ENCODE results near the gene GLRX3. TPM values are rescaled to one million over a fixed set of nuclear protein-coding genes. Genes with fewer than 3 reads are reported as not detected.

Gene GLRX3
- total RNA-seq, 1 experiment from 2014 or later: 86.8 TPM

GRCh38 chr10:130180416-130180815 lies 44.2 kb downstream of the GLRX3 start:
- no peak overlapping the region for H3K4me3 ChIP-seq (ENCODE audit: low read length)
- H3K27me3 ChIP-seq (ENCODE audit: low read length): no peaks in the 10 kb centered on the region
- no peaks in the 10 kb centered on the region for H4K20me1 ChIP-seq (ENCODE audit: insufficient read depth, low read depth, low read length)
- H3K4me1 ChIP-seq (ENCODE audit: low read length): no peaks in the 10 kb centered on the region
- no peak overlapping the region for H3K4me2 ChIP-seq (ENCODE audit: low read depth, low read length, poor library complexity, severe bottlenecking)
- no peak overlapping the region for H2AFZ ChIP-seq (ENCODE audit: low read length)
- H3K9me2 ChIP-seq (replicated peaks; ENCODE audit: insufficient read depth, low read length): no peaks in the 10 kb centered on the region
- no peak overlapping the region for H3K27ac ChIP-seq (ENCODE audit: low read length)
- peaks cover 44% of the 10 kb centered on the region for H3K36me3 ChIP-seq (ENCODE audit: insufficient read depth, low read length)
- DNase-seq: no peak
- peaks cover 17% of the 10 kb centered on the region; the same call in 1 of the 2 replicates for H3K79me2 ChIP-seq (ENCODE audit: low read length)
- H3K9me3 ChIP-seq (ENCODE audit: low read length): no peaks in the 10 kb centered on the region
- H3K9ac ChIP-seq (ENCODE audit: low read length): no peak overlapping the region

- no peaks in the 10 kb centered on the region for H3K9me3 ChIP-seq (ENCODE audit: low read length)
- no peak overlapping the region for H3K4me3 ChIP-seq (ENCODE audit: low read length)
- H3K9me2 ChIP-seq (replicated peaks; ENCODE audit: insufficient read depth, low read length): no peaks in the 10 kb centered on the region
- no peak overlapping the region for H3K4me2 ChIP-seq (ENCODE audit: low read depth, low read length, poor library complexity, severe bottlenecking)
- no peak overlapping the region for H3K27ac ChIP-seq (ENCODE audit: low read length)
- no peak overlapping the region for H3K9ac ChIP-seq (ENCODE audit: low read length)
- no peak overlapping the region for H2AFZ ChIP-seq (ENCODE audit: low read length)
- peaks cover 17% of the 10 kb centered on the region; the same call in 1 of the 2 replicates for H3K79me2 ChIP-seq (ENCODE audit: low read length)
- no peak for DNase-seq
- no peaks in the 10 kb centered on the region for H4K20me1 ChIP-seq (ENCODE audit: insufficient read depth, low read depth, low read length)
- H3K36me3 ChIP-seq (ENCODE audit: insufficient read depth, low read length): peaks cover 43% of the 10 kb centered on the region
- no peaks in the 10 kb centered on the region for H3K27me3 ChIP-seq (ENCODE audit: low read length)
- no peaks in the 10 kb centered on the region for H3K4me1 ChIP-seq (ENCODE audit: low read length)
Measured at GRCh38 chr10:130181858-130182257, 45.7 kb downstream of the GLRX3 start.

GRCh38 chr10:130185591-130185990 lies 49.4 kb downstream of the GLRX3 start:
- no peak overlapping the region for H3K4me2 ChIP-seq (ENCODE audit: low read depth, low read length, poor library complexity, severe bottlenecking)
- no peaks in the 10 kb centered on the region for H3K27me3 ChIP-seq (ENCODE audit: low read length)
- no peaks in the 10 kb centered on the region for H3K9me3 ChIP-seq (ENCODE audit: low read length)
- H3K36me3 ChIP-seq (ENCODE audit: insufficient read depth, low read length): peaks cover 29% of the 10 kb centered on the region; the same call in 1 of the 2 replicates
- H3K79me2 ChIP-seq (ENCODE audit: low read length): peaks cover 6% of the 10 kb centered on the region; the same call in 1 of the 2 replicates
- H3K9me2 ChIP-seq (replicated peaks; ENCODE audit: insufficient read depth, low read length): no peaks in the 10 kb centered on the region
- no peak overlapping the region for H3K4me3 ChIP-seq (ENCODE audit: low read length)
- DNase-seq: no peak
- H3K4me1 ChIP-seq (ENCODE audit: low read length): no peaks in the 10 kb centered on the region
- no peaks in the 10 kb centered on the region for H4K20me1 ChIP-seq (ENCODE audit: insufficient read depth, low read depth, low read length)
- no peak overlapping the region for H2AFZ ChIP-seq (ENCODE audit: low read length)
- H3K9ac ChIP-seq (ENCODE audit: low read length): no peak overlapping the region
- no peak overlapping the region for H3K27ac ChIP-seq (ENCODE audit: low read length)

GRCh38 chr10:130188195-130189175 lies 52.3 kb downstream of the GLRX3 start:
- Histone ChIP-seq H2AFZ (ENCODE audit: low read length) (no peak overlapping the region), H3K4me3 (ENCODE audit: low read length) (no peak overlapping the region), H3K4me1 (ENCODE audit: low read length) (no peaks in the 10 kb centered on the region), H3K9ac (ENCODE audit: low read length) (no peak overlapping the region), H3K4me2 (ENCODE audit: low read depth, low read length, poor library complexity, severe bottlenecking) (no peak overlapping the region), H3K27ac (ENCODE audit: low read length) (no peak overlapping the region), H3K79me2 (ENCODE audit: low read length) (no peaks in the 10 kb centered on the region), H3K9me3 (ENCODE audit: low read length) (no peaks in the 10 kb centered on the region), H4K20me1 (ENCODE audit: insufficient read depth, low read depth, low read length) (no peaks in the 10 kb centered on the region), H3K36me3 (ENCODE audit: insufficient read depth, low read length) (peaks cover 6% of the 10 kb centered on the region; the same call in 1 of the 2 replicates), H3K9me2 (replicated peaks; ENCODE audit: insufficient read depth, low read length) (no peaks in the 10 kb centered on the region), H3K27me3 (ENCODE audit: low read length) (no peaks in the 10 kb centered on the region)
- DNase-seq: no peak

- DNase-seq: no peak
- Histone ChIP-seq H3K4me2 (ENCODE audit: low read depth, low read length, poor library complexity, severe bottlenecking) (no peak overlapping the region), H3K79me2 (ENCODE audit: low read length) (no peaks in the 10 kb centered on the region), H3K4me1 (ENCODE audit: low read length) (no peaks in the 10 kb centered on the region), H3K36me3 (ENCODE audit: insufficient read depth, low read length) (no peaks in the 10 kb centered on the region), H3K9ac (ENCODE audit: low read length) (no peak overlapping the region), H4K20me1 (ENCODE audit: insufficient read depth, low read depth, low read length) (no peaks in the 10 kb centered on the region), H3K27ac (ENCODE audit: low read length) (no peak overlapping the region), H3K9me2 (replicated peaks; ENCODE audit: insufficient read depth, low read length) (no peaks in the 10 kb centered on the region), H3K4me3 (ENCODE audit: low read length) (no peak overlapping the region), H2AFZ (ENCODE audit: low read length) (no peak overlapping the region), H3K9me3 (ENCODE audit: low read length) (no peaks in the 10 kb centered on the region), H3K27me3 (ENCODE audit: low read length) (no peaks in the 10 kb centered on the region)
Measured at GRCh38 chr10:130189608-130190054, 53.4 kb downstream of the GLRX3 start.

GRCh38 chr10:130190055-130190736 lies 54.0 kb downstream of the GLRX3 start:
- no peaks in the 10 kb centered on the region for H4K20me1 ChIP-seq (ENCODE audit: insufficient read depth, low read depth, low read length)
- no peak overlapping the region for H3K4me2 ChIP-seq (ENCODE audit: low read depth, low read length, poor library complexity, severe bottlenecking)
- H3K79me2 ChIP-seq (ENCODE audit: low read length): no peaks in the 10 kb centered on the region
- H3K9me2 ChIP-seq (replicated peaks; ENCODE audit: insufficient read depth, low read length): no peaks in the 10 kb centered on the region
- no peak overlapping the region for H3K9ac ChIP-seq (ENCODE audit: low read length)
- no peak overlapping the region for H3K27ac ChIP-seq (ENCODE audit: low read length)
- DNase-seq: peak; percentile 92
- no peak overlapping the region for H2AFZ ChIP-seq (ENCODE audit: low read length)
- no peak overlapping the region for H3K4me3 ChIP-seq (ENCODE audit: low read length)
- H3K27me3 ChIP-seq (ENCODE audit: low read length): no peaks in the 10 kb centered on the region
- H3K4me1 ChIP-seq (ENCODE audit: low read length): no peaks in the 10 kb centered on the region
- H3K9me3 ChIP-seq (ENCODE audit: low read length): no peaks in the 10 kb centered on the region
- H3K36me3 ChIP-seq (ENCODE audit: insufficient read depth, low read length): no peaks in the 10 kb centered on the region

GRCh38 chr10:130190737-130191115 lies 54.5 kb downstream of the GLRX3 start:
- no peaks in the 10 kb centered on the region for H3K9me2 ChIP-seq (replicated peaks; ENCODE audit: insufficient read depth, low read length)
- H3K4me2 ChIP-seq (ENCODE audit: low read depth, low read length, poor library complexity, severe bottlenecking): no peak overlapping the region
- no peak overlapping the region for H2AFZ ChIP-seq (ENCODE audit: low read length)

GRCh38 chr10:130191380-130191779 lies 55.2 kb downstream of the GLRX3 start:
- H3K27ac ChIP-seq (ENCODE audit: low read length): no peak overlapping the region
- no peaks in the 10 kb centered on the region for H3K9me3 ChIP-seq (ENCODE audit: low read length)
- H3K4me3 ChIP-seq (ENCODE audit: low read length): no peak overlapping the region
- DNase-seq: no peak
- no peak overlapping the region for H3K4me2 ChIP-seq (ENCODE audit: low read depth, low read length, poor library complexity, severe bottlenecking)
- no peaks in the 10 kb centered on the region for H3K27me3 ChIP-seq (ENCODE audit: low read length)
- no peaks in the 10 kb centered on the region for H3K4me1 ChIP-seq (ENCODE audit: low read length)
- H4K20me1 ChIP-seq (ENCODE audit: insufficient read depth, low read depth, low read length): no peaks in the 10 kb centered on the region
- no peaks in the 10 kb centered on the region for H3K79me2 ChIP-seq (ENCODE audit: low read length)
- no peaks in the 10 kb centered on the region for H3K9me2 ChIP-seq (replicated peaks; ENCODE audit: insufficient read depth, low read length)
- H3K9ac ChIP-seq (ENCODE audit: low read length): no peak overlapping the region
- no peaks in the 10 kb centered on the region for H3K36me3 ChIP-seq (ENCODE audit: insufficient read depth, low read length)
- H2AFZ ChIP-seq (ENCODE audit: low read length): no peak overlapping the region

More at GRCh38 chr10:130190737-130191115, 54.5 kb downstream of the GLRX3 start:
- no peak overlapping the region for H3K27ac ChIP-seq (ENCODE audit: low read length)
- H3K4me3 ChIP-seq (ENCODE audit: low read length): no peak overlapping the region
- no peaks in the 10 kb centered on the region for H3K36me3 ChIP-seq (ENCODE audit: insufficient read depth, low read length)
- no peaks in the 10 kb centered on the region for H3K9me3 ChIP-seq (ENCODE audit: low read length)
- no peak overlapping the region for H3K9ac ChIP-seq (ENCODE audit: low read length)
- H4K20me1 ChIP-seq (ENCODE audit: insufficient read depth, low read depth, low read length): no peaks in the 10 kb centered on the region
- no peaks in the 10 kb centered on the region for H3K79me2 ChIP-seq (ENCODE audit: low read length)
- H3K27me3 ChIP-seq (ENCODE audit: low read length): no peaks in the 10 kb centered on the region
- H3K4me1 ChIP-seq (ENCODE audit: low read length): no peaks in the 10 kb centered on the region
- DNase-seq: no peak

Data from Karpas-422 (cell line).